ENCODE results near the gene JAG2.

Gene JAG2

DNA sequence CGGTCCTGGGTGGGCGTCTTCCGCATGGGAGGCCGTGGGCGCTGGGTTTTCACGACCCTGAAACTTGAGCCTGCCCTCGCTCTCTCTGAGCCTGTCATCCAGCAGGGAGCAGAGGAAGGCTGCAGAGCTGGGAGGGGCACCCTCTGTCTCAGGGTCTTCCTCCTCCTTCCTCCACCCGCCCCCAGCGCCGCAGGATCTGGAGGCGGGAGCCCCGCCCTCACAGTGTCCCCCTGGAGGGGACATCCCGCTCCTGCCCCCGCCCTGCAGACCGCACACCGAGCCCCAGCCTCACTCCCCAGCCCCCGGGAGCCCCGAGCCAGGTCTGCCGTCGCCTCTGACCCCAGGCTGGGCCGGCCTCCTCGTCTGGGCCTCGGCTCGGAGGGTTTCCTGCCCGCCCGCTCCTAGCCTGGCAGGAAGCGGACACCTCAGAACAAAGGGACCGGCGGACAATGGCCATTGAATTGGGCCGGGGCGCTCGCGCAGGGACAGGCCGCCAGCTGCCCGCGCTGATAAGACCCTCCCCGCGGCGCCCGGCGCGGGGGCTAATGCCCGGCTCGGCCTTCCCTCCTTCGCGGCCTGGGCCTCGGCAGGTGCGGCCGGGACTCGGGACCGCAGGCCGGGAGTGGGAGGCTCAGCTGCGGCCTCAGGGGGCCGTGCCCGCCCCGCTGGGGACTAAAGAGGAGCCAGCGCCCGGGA is 27.8 kb upstream of the JAG2 start:
- peak overlapping the region; percentile 6 for H4K8ac ChIP-seq (ENCODE audit: low read depth, low read length)
- peak overlapping the region; percentile 36 for H4K12ac ChIP-seq (ENCODE audit: low read depth, low read length)
- no peak overlapping the region for H3K14ac ChIP-seq (ENCODE audit: low read length)
- H3K4me2 ChIP-seq (ENCODE audit: low read length), result peak overlapping the region; percentile 57
- no peaks in the 10 kb centered on the region for H3K79me1 ChIP-seq (ENCODE audit: low read length)
- peaks cover 4% of the 10 kb centered on the region for H3K9me3 ChIP-seq (ENCODE audit: insufficient read depth, low read depth, low read length)
- H3K9ac ChIP-seq (ENCODE audit: low read length), result no peak overlapping the region
- H2AFZ ChIP-seq (ENCODE audit: insufficient read depth, low read length, poor library complexity), result peak overlapping the region; percentile 60
- H2BK12ac ChIP-seq (ENCODE audit: low read length), result no peak overlapping the region
- H3K23ac ChIP-seq (ENCODE audit: low read length), result no peak overlapping the region
- H2AK5ac ChIP-seq (ENCODE audit: low read length), result no peak overlapping the region
- H2BK120ac ChIP-seq (ENCODE audit: insufficient read depth, low read length, poor library complexity), result no peak overlapping the region
- H4K91ac ChIP-seq (ENCODE audit: low read depth, low read length), result peak overlapping the region; percentile 28
- no peak overlapping the region for H3K4me3 ChIP-seq (ENCODE audit: low read depth, low read length)
- H2BK5ac ChIP-seq (ENCODE audit: low read depth, low read length, poor library complexity), result no peak overlapping the region
- H3K18ac ChIP-seq (ENCODE audit: low read length), result no peak overlapping the region
- no peaks in the 10 kb centered on the region for H3K36me3 ChIP-seq (ENCODE audit: control insufficient read depth in 1 of 2, insufficient read depth in 2 of 2, low read length in 2 of 2)
- H3K4ac ChIP-seq (ENCODE audit: low read depth, low read length), result no peak overlapping the region
- DNase-seq, result no peak
- H3K79me2 ChIP-seq (ENCODE audit: control insufficient read depth, insufficient read depth, low read length, poor library complexity), result no peaks in the 10 kb centered on the region
- no CpG with 5 or more reads among the region's 58 CpGs for whole genome bisulfite sequencing (ENCODE audit: extremely low coverage, insufficient coverage, insufficient read length)
- H3K27ac ChIP-seq (ENCODE audit: low read depth, low read length), result no peak overlapping the region
- peaks cover 0 to 10% of the 10 kb centered on the region in 2 experiments for H3K4me1 ChIP-seq (ENCODE audit: control insufficient read depth in 1 of 2, insufficient read depth in 2 of 2, low read length in 2 of 2)
- peaks cover 17% of the 10 kb centered on the region for H3K27me3 ChIP-seq (ENCODE audit: insufficient read depth, low read length)

DNA sequence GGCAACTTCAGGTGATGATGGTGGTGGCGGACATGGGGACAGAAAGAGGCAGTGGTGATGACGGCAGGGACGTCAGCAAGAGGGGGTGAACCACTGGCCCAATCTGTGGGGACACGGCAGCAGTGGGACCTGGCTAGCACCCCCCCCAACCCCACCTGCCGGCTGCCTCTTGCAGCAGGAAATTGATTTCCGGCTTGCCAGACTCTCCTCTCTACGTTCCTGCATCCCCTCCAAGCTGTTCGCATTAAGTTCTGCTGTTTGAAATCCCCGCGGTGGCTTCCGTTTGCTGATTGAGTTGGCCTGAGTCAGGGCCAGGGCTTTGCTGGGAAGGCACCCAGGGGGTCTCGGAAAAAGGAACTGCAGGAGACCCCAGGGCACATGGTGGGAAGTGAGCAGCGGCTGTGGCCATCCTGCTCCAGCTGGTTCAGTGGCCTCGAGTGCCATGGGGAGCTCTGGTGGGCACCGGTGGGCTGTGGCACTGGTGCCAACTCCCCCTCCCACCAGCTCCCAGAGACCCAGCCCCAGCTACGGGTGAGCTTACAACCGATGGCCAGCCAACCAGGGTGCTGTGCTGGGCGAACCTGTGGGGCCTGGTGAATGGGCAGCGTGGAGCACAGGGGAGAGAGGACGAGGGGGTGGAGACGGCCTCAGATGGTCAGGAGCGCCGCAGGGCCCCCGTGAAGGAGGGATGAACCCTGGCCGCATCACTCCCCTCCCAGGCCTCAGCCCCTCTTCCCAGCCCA is 27.1 kb upstream of the JAG2 start:
- Histone ChIP-seq H4K12ac (ENCODE audit: low read depth, low read length) (no peak overlapping the region), H3K4me3 (ENCODE audit: low read depth, low read length) (no peak overlapping the region), H3K14ac (ENCODE audit: low read length) (no peak overlapping the region), H2BK12ac (ENCODE audit: low read length) (no peak overlapping the region), H3K36me3 (ENCODE audit: control insufficient read depth in 1 of 2, insufficient read depth in 2 of 2, low read length in 2 of 2) (no peaks in the 10 kb centered on the region), H2BK120ac (ENCODE audit: insufficient read depth, low read length, poor library complexity) (no peak overlapping the region), H3K79me2 (ENCODE audit: control insufficient read depth, insufficient read depth, low read length, poor library complexity) (no peaks in the 10 kb centered on the region), H3K18ac (ENCODE audit: low read length) (no peak overlapping the region), H2BK5ac (ENCODE audit: low read depth, low read length, poor library complexity) (no peak overlapping the region), H3K27ac (ENCODE audit: low read depth, low read length) (no peak overlapping the region), H3K4me2 (ENCODE audit: low read length) (peak overlapping the region; percentile 57), H3K79me1 (ENCODE audit: low read length) (no peaks in the 10 kb centered on the region), H4K8ac (ENCODE audit: low read depth, low read length) (peak overlapping the region; percentile 6), H2AFZ (ENCODE audit: insufficient read depth, low read length, poor library complexity) (peak overlapping the region; percentile 60), H3K4ac (ENCODE audit: low read depth, low read length) (no peak overlapping the region), H2AK5ac (ENCODE audit: low read length) (no peak overlapping the region), H3K23ac (ENCODE audit: low read length) (no peak overlapping the region), H3K27me3 (ENCODE audit: insufficient read depth, low read length) (peaks cover 17% of the 10 kb centered on the region), H3K9ac (ENCODE audit: low read length) (no peak overlapping the region), H3K4me1 (ENCODE audit: control insufficient read depth in 1 of 2, insufficient read depth in 2 of 2, low read length in 2 of 2) (peaks cover 0 to 10% of the 10 kb centered on the region in 2 experiments), H4K91ac (ENCODE audit: low read depth, low read length) (peak overlapping the region; percentile 28), H3K9me3 (ENCODE audit: insufficient read depth, low read depth, low read length) (peaks cover 4% of the 10 kb centered on the region)
- no CpG with 5 or more reads among the region's 25 CpGs for WGBS (ENCODE audit: extremely low coverage, insufficient coverage, insufficient read length)
- no peak for DNase-seq

DNA sequence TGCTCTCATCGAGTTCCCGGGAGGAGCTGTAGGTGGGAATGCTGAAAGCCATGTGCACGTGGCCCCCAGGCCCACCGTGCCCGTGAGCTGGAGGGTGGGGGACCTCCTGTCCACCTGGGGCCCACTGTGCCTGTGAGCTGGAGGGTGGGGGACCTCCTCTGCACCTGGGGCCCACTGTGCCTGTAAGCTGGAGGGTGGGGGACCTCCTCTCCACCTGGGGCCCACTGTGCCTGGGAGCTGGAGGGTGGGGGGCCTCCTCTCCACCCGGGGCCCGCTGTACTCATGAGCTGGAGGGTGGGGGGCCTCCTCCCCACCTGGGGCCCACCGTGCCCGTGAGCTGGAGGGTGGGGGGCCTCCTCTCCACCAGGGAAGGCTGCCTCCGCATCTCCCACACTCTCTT is 26.5 kb upstream of the JAG2 start:
- no peak overlapping the region for H3K4me2 ChIP-seq (ENCODE audit: low read length)
- H2AK5ac ChIP-seq (ENCODE audit: low read length), result no peak overlapping the region
- H3K4me1 ChIP-seq (ENCODE audit: control insufficient read depth in 1 of 2, insufficient read depth in 2 of 2, low read length in 2 of 2), result peaks cover 0 to 10% of the 10 kb centered on the region in 2 experiments
- H3K18ac ChIP-seq (ENCODE audit: low read length), result no peak overlapping the region
- H2BK12ac ChIP-seq (ENCODE audit: low read length), result no peak overlapping the region
- H4K12ac ChIP-seq (ENCODE audit: low read depth, low read length), result no peak overlapping the region
- no peak overlapping the region for H3K23ac ChIP-seq (ENCODE audit: low read length)
- WGBS (ENCODE audit: extremely low coverage, insufficient coverage, insufficient read length), result no CpG with 5 or more reads among the region's 10 CpGs
- peaks cover 4% of the 10 kb centered on the region for H3K9me3 ChIP-seq (ENCODE audit: insufficient read depth, low read depth, low read length)
- no peak overlapping the region for H2AFZ ChIP-seq (ENCODE audit: insufficient read depth, low read length, poor library complexity)
- no peak overlapping the region for H3K4me3 ChIP-seq (ENCODE audit: low read depth, low read length)
- H2BK5ac ChIP-seq (ENCODE audit: low read depth, low read length, poor library complexity), result no peak overlapping the region
- no peak overlapping the region for H3K14ac ChIP-seq (ENCODE audit: low read length)
- H3K4ac ChIP-seq (ENCODE audit: low read depth, low read length), result no peak overlapping the region
- H3K9ac ChIP-seq (ENCODE audit: low read length), result no peak overlapping the region
- no peaks in the 10 kb centered on the region for H3K36me3 ChIP-seq (ENCODE audit: control insufficient read depth in 1 of 2, insufficient read depth in 2 of 2, low read length in 2 of 2)
- no peak for DNase-seq
- no peak overlapping the region for H2BK120ac ChIP-seq (ENCODE audit: insufficient read depth, low read length, poor library complexity)
- H4K91ac ChIP-seq (ENCODE audit: low read depth, low read length), result no peak overlapping the region
- no peak overlapping the region for H3K27ac ChIP-seq (ENCODE audit: low read depth, low read length)
- no peak overlapping the region for H4K8ac ChIP-seq (ENCODE audit: low read depth, low read length)
- no peaks in the 10 kb centered on the region for H3K79me1 ChIP-seq (ENCODE audit: low read length)
- H3K27me3 ChIP-seq (ENCODE audit: insufficient read depth, low read length), result peaks cover 17% of the 10 kb centered on the region
- no peaks in the 10 kb centered on the region for H3K79me2 ChIP-seq (ENCODE audit: control insufficient read depth, insufficient read depth, low read length, poor library complexity)

DNA sequence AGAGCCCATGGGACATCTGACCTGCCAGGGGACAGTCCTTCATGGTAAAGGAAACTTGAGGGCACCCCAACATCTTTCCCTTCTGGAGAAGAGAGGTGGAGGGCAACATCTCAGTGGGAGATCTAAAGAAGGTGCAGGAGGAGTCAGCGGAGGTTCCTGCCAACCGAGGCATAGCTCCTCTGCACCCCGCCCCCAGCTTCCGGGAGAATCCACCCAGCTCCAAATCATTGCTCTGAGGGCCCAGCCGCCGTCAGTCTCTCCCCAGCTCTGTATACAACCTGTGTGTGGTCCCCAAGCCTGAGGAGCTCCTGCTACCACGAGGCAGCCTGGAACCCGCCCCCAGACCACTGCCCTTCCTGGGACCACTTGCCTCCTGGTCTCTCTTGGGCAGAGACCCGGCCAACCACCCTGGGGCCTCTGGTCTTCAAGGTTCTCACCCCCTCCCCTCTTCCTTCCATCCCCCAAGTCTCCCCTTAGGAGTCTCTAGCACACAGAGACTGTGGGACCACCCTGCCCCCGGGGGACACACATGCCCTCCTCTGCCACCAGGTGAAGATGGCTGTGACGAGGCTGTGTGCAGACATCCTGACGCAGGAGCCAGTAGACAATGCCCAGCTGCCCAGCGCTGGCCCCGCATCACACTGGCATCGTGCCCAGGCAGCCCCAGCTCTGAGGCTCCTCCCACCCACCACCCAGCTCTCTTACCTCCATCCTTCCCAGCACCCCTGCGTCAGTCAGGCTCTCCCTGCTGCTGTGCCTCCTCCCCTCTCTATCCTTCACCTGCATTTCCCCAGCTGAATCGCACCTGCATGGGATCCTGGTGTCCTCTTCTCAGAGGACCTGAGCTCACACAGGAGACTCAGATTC is 25.6 kb upstream of the JAG2 start:
- H3K4me3 ChIP-seq (ENCODE audit: low read depth, low read length), result no peak overlapping the region
- H3K4me2 ChIP-seq (ENCODE audit: low read length), result no peak overlapping the region
- H2AFZ ChIP-seq (ENCODE audit: insufficient read depth, low read length, poor library complexity), result no peak overlapping the region
- H2BK5ac ChIP-seq (ENCODE audit: low read depth, low read length, poor library complexity), result no peak overlapping the region
- H4K91ac ChIP-seq (ENCODE audit: low read depth, low read length), result no peak overlapping the region
- no CpG with 5 or more reads among the region's 17 CpGs for WGBS (ENCODE audit: extremely low coverage, insufficient coverage, insufficient read length)
- no peak for DNase-seq
- peaks cover 4% of the 10 kb centered on the region for H3K9me3 ChIP-seq (ENCODE audit: insufficient read depth, low read depth, low read length)
- no peak overlapping the region for H2BK120ac ChIP-seq (ENCODE audit: insufficient read depth, low read length, poor library complexity)
- H3K14ac ChIP-seq (ENCODE audit: low read length), result no peak overlapping the region
- peaks cover 0 to 10% of the 10 kb centered on the region in 2 experiments for H3K4me1 ChIP-seq (ENCODE audit: control insufficient read depth in 1 of 2, insufficient read depth in 2 of 2, low read length in 2 of 2)
- no peak overlapping the region for H3K4ac ChIP-seq (ENCODE audit: low read depth, low read length)
- peaks cover 17% of the 10 kb centered on the region for H3K27me3 ChIP-seq (ENCODE audit: insufficient read depth, low read length)
- H4K8ac ChIP-seq (ENCODE audit: low read depth, low read length), result no peak overlapping the region
- no peak overlapping the region for H3K27ac ChIP-seq (ENCODE audit: low read depth, low read length)
- no peak overlapping the region for H3K23ac ChIP-seq (ENCODE audit: low read length)
- H2AK5ac ChIP-seq (ENCODE audit: low read length), result no peak overlapping the region
- no peaks in the 10 kb centered on the region for H3K36me3 ChIP-seq (ENCODE audit: control insufficient read depth in 1 of 2, insufficient read depth in 2 of 2, low read length in 2 of 2)
- H4K12ac ChIP-seq (ENCODE audit: low read depth, low read length), result no peak overlapping the region
- H3K9ac ChIP-seq (ENCODE audit: low read length), result no peak overlapping the region
- H3K18ac ChIP-seq (ENCODE audit: low read length), result no peak overlapping the region
- no peaks in the 10 kb centered on the region for H3K79me2 ChIP-seq (ENCODE audit: control insufficient read depth, insufficient read depth, low read length, poor library complexity)
- H2BK12ac ChIP-seq (ENCODE audit: low read length), result no peak overlapping the region
- H3K79me1 ChIP-seq (ENCODE audit: low read length), result no peaks in the 10 kb centered on the region

Measured in trophoblast cell (in vitro differentiated cells and primary cell).